AG09309 (cell line): ENCODE data around the gene ALOX15B.
A peak's percentile ranks its signal among the peaks of the same experiment; 100 is the strongest.
"Not testable (repeated sequence)": the region's sequence is repeated elsewhere in the genome, so short reads cannot be mapped to it uniquely, and the experiment has no call there.

Experiments
- DNase-seq: peaks from one replicate; pipeline ENCODE4 v3.0.0-alpha.2; 2010; ENCODE audit warnings: low read depth
- H3K4me3 ChIP-seq: 2 replicates; pipeline ENCODE4 v1.5.1; 2011; ENCODE audit warnings: mild to moderate bottlenecking, low read depth, low read length, moderate library complexity; ENCODE audit not compliant: control insufficient read depth
- TF ChIP-seq, protein P1 (sequence below): IDR thresholded peaks from 2 replicates; pipeline ENCODE4 v1.5.1; 2011; ENCODE audit warnings: mild to moderate bottlenecking, low read depth, low read length, inconsistent platforms; ENCODE audit not compliant: insufficient read depth, control insufficient read depth; ENCODE audit errors: missing control alignments

ALOX15B gene

GRCh38 chr17:8075574-8076342 is 36.9 kb downstream of the ALOX15B start:
- DNase-seq, result no peak
- no peak overlapping the region for H3K4me3 ChIP-seq
- TF ChIP-seq, protein P1, sequence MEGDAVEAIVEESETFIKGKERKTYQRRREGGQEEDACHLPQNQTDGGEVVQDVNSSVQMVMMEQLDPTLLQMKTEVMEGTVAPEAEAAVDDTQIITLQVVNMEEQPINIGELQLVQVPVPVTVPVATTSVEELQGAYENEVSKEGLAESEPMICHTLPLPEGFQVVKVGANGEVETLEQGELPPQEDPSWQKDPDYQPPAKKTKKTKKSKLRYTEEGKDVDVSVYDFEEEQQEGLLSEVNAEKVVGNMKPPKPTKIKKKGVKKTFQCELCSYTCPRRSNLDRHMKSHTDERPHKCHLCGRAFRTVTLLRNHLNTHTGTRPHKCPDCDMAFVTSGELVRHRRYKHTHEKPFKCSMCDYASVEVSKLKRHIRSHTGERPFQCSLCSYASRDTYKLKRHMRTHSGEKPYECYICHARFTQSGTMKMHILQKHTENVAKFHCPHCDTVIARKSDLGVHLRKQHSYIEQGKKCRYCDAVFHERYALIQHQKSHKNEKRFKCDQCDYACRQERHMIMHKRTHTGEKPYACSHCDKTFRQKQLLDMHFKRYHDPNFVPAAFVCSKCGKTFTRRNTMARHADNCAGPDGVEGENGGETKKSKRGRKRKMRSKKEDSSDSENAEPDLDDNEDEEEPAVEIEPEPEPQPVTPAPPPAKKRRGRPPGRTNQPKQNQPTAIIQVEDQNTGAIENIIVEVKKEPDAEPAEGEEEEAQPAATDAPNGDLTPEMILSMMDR, result no peak

- H3K4me3 ChIP-seq, result no peak overlapping the region
- TF ChIP-seq, protein P1, result no peak
- DNase-seq, result no peak
Measured at GRCh38 chr17:8076502-8077266, 37.8 kb downstream of the ALOX15B start.

GRCh38 chr17:8077939-8078338 is 39.1 kb downstream of the ALOX15B start:
- not testable (repeated sequence) for H3K4me3 ChIP-seq, DNase-seq

DNA sequence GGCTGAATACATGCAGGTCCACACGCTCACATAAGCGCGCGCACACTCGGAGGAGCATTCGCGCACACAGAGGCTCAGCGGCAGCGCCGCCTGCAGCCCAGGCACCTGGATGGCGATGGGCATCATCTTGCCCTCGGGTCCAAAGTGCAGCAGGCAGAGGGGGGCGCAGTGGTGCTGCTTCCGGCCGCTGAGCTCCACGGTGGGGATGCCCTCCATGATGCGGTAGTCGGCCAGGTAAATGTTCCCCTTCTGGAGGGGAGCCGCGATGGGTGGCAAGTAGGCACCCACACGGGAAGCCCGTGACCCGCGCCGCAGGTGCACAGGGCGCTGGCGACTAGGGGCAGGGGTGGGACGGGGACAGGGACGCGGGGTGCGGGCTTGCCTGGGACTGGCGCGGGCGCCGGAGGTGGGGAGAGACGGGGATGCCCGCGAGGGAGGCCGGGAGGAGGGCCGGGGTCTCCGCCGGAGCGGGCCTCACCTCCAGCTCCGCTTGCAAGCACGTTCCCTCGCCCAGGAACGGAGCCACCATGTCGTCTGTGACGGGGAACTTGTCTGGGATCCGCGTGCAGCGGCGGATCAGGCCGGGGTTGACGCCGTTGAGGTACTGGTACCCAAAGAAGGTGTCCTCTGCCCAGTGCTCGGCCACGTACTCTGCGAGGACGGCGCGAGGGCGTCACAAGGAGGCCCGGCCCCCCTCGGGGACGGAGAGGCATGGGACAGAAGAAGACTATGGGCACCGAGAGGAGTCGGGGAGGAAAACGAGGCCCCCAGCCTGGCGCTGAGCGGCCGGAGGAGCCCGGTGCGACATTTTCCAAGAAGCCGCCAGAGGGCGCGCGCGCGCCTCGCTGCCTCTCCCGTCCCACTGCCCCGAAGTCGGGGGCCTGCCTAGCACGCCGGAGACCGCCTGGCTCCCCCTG is 40.7 kb downstream of the ALOX15B start:
- no peak for DNase-seq
- TF ChIP-seq, protein P1, result peak; percentile 83
- peak overlapping the region; percentile 37 for H3K4me3 ChIP-seq

DNA sequence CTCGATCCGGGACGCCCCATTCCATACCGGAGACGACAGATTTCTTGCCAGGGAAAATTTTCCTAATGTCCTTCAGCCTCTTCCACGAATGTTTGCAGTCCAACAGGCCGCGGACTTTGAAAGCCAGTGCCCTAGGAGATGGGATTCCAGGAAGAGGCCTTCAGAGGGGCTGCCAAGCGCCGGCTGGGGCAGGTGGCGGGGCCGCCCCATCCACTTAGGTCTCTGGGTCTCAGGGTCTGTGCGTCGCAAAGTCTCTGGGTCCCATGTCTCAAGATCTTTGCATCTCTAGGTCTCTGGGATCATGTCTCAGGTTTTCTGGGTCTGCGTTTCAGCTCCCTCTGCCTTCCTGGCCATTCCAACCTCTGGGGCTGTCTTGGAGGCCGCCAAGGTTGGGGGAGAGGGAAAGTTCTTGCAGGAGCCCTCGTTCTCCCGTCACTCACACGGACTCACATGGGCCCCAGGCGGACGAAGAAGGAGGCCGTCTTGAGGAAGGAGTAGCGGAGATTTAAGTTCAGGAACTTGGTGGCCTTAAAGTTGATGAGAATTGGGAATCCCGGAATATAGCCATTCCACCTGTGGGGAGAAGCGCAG is 41.4 kb downstream of the ALOX15B start:
- H3K4me3 ChIP-seq, result peak overlapping the region; percentile 37; the same call in 1 of the 2 replicates
- TF ChIP-seq, protein P1, result no peak
- DNase-seq, result no peak

DNA sequence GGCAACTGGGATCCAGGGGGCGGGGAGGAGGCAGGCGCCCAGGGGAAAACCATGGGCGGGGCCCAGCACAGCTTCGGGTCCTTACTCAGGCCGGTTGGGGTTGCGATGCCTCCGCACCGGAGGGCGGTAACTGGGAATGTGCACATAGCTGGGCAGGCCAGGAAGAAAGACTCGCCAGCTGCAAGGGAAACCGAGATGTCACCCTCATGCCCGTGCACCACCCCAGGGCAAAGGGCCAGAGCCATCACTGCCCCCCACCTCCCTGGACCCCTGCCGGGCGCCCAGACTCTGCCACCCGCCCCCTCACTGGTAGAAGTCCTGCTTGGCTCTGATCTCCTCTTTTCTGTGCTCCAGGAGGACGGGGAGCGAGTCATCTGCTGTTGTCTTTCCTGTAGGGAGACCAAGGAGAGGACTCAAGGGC is 42.0 kb downstream of the ALOX15B start:
- DNase-seq, result no peak
- H3K4me3 ChIP-seq, result no peak overlapping the region
- TF ChIP-seq, protein P1, result no peak
